Caki2 (cell line): ENCODE results near the gene ANKS1A. TPM values are rescaled to one million over a fixed set of nuclear protein-coding genes. Genes with fewer than 3 reads are reported as not detected.
A peak's percentile ranks its signal among the peaks of the same experiment; 100 is the strongest.
"Not testable (repeated sequence)": the region's sequence is repeated elsewhere in the genome, so short reads cannot be mapped to it uniquely, and the experiment has no call there.

Source experiments
- DNase-seq: peaks from one replicate; pipeline ENCODE4 v3.0.0-alpha.2; 2015; ENCODE audit warnings: low read depth
- in situ Hi-C: cut with HindIII; loops from 2 replicates; pipeline ENCODE4 v1.10.0; 2016; ENCODE audit warnings: low sequenced_read_pairs, low pct_unique_long_range_greater_than_20kb, mixed read lengths
- total RNA-seq: library from RNA; depleted of rRNA; stranded (reverse); fragments of >200 nt; shearing (Covaris generic); gene quantifications from 2 replicates; pipeline ENCODE4 v1.2.3, GENCODE V29; 2014; ENCODE audit warnings: low replicate concordance

Gene ANKS1A
- total RNA-seq, 1 experiment from 2014 or later, result 15.2 TPM

- DNase-seq, result peak; percentile 33
- in situ Hi-C loops, result no loop called here
These were observed 23.8 kb downstream of the ANKS1A start for GRCh38 chr6:34912715-34913464.

- in situ Hi-C loops, result no loop called here
- no peak for DNase-seq
These were observed 25.3 kb downstream of the ANKS1A start for GRCh38 chr6:34914358-34914757.

GRCh38 chr6:34916348-34916967, 27.4 kb downstream of the ANKS1A start:
- in situ Hi-C loops, result no loop called here
- no peak for DNase-seq

- no peak for DNase-seq
- in situ Hi-C loops, result no loop called here
These were observed 28.7 kb downstream of the ANKS1A start for GRCh38 chr6:34917626-34918285.

GRCh38 chr6:34919651-34920050, 30.6 kb downstream of the ANKS1A start:
- no peak for DNase-seq
- in situ Hi-C loops, result no loop called here

- in situ Hi-C loops, result no loop called here
These were observed 31.0 kb downstream of the ANKS1A start for GRCh38 chr6:34920097-34920496.

GRCh38 chr6:34922177-34922663, 33.2 kb downstream of the ANKS1A start:
- in situ Hi-C loops, result no loop called here
- peak; percentile 78 for DNase-seq

More at GRCh38 chr6:34920097-34920496, 31.0 kb downstream of the ANKS1A start:
- no peak for DNase-seq

- peak; percentile 35 for DNase-seq
- in situ Hi-C loops, result no loop called here
These were observed 36.0 kb downstream of the ANKS1A start for GRCh38 chr6:34924831-34925625.

GRCh38 chr6:34926655-34927054, 37.6 kb downstream of the ANKS1A start:
- no peak for DNase-seq
- in situ Hi-C loops, result no loop called here

- no peak for DNase-seq
- in situ Hi-C loops, result no loop called here
These were observed 39.2 kb downstream of the ANKS1A start for GRCh38 chr6:34928220-34928619.

GRCh38 chr6:34928695-34929094, 39.6 kb downstream of the ANKS1A start:
- in situ Hi-C loops, result no loop called here
- DNase-seq, result no peak

GRCh38 chr6:34929241-34929978, 40.4 kb downstream of the ANKS1A start:
- DNase-seq, result no peak
- in situ Hi-C loops, result no loop called here

- in situ Hi-C loops, result no loop called here
- no peak for DNase-seq
These were observed 41.2 kb downstream of the ANKS1A start for GRCh38 chr6:34930221-34930620.

- in situ Hi-C loops, result not testable (repeated sequence)
These were observed 43.1 kb downstream of the ANKS1A start for GRCh38 chr6:34932202-34932601.

GRCh38 chr6:34934516-34934915, 45.5 kb downstream of the ANKS1A start:
- no peak for DNase-seq
- in situ Hi-C loops, result no loop called here

More at GRCh38 chr6:34932202-34932601, 43.1 kb downstream of the ANKS1A start:
- not testable (repeated sequence) for DNase-seq

GRCh38 chr6:34938268-34938667, 49.2 kb downstream of the ANKS1A start:
- in situ Hi-C loops, result no loop called here
- no peak for DNase-seq

- in situ Hi-C loops, result no loop called here
- no peak for DNase-seq
These were observed 51.0 kb downstream of the ANKS1A start for GRCh38 chr6:34940030-34940434.

- DNase-seq, result no peak
These were observed 52.4 kb downstream of the ANKS1A start for GRCh38 chr6:34941421-34941820.

More at GRCh38 chr6:34941421-34941820, 52.4 kb downstream of the ANKS1A start:
- in situ Hi-C loops, result no loop called here
